Hematopoietic multipotent progenitor cell treated with erythropoietin and hydrocortisone succinate and interleukin-3 and kit ligand, for 6 days (in vitro differentiated cells): ENCODE results near the gene CADPS2.

Experiments used
- DNase-seq: peaks from one replicate; pipeline ENCODE4 v3.0.0-alpha.2; 2015

CADPS2 gene

DNA sequence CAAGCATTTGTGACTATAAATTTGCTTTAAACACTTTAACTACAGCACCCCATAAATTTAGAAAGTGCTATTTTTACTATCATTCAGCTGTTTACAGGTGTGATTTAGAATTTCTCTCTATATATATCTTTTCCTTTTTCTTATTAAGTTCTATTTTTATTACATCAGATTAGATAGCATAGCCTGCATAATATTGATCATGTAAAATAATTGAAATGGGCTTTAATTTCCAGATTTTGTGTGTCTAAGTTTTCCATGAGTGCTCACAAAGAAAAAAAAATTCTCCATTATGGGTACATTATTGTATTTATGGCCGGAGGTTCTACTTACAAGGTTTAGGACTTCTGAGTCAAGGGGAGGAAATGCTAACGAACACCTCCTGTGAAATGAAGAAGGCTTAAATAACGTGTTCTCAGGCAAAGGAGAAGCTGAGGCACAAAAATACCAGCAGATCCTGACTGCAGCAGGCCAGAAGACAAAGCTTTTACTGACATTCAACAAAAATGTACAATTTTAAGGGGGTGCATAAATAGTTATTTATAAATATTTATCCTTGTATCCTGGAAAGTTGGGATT, 301.5 kb downstream of the CADPS2 start:
- DNase-seq: no peak

DNA sequence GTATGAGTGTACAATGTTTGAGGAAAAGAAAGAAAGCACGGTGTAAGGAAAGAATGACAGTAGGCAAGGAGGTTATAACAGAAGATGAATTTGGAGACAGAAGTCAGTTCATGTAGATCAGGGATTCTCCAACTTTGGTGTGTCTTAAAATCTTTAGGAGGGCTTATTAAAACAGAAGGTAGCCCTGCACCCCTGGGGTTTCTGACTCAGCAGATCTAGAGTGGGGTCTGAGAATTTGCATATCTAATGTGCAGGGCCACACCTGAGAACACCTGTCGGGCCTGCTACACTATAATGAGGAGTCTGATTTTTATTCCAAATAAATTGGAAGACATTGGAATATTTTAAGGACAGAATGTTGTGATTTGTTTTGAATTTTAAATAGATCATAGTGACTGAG, 307.9 kb downstream of the CADPS2 start:
- no peak for DNase-seq

DNA sequence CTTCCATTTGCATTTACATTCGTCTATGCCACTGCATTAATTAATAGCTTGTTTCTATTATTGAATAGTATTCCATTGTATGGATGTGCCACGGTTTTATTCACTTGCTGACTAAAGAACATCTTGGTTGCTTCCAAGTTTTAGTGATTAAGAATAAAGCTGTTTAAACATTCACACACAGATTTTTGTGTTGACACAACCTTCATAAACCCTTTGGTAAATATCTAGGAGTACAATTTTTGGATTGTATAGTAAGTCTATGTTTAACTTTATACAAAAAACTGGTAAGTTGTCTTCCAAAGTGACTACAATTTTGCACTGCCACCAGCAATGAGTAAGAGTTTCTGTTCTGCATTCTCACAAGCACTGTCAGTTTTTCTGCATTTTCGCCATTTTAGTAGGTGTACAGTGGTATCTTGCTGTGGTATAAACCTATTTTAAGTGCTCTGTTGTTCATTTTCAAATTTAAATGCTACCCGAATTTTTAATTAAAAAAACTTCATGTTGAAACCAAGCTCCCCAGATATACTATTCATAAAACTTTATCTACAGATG, 308.7 kb downstream of the CADPS2 start:
- no peak for DNase-seq

DNA sequence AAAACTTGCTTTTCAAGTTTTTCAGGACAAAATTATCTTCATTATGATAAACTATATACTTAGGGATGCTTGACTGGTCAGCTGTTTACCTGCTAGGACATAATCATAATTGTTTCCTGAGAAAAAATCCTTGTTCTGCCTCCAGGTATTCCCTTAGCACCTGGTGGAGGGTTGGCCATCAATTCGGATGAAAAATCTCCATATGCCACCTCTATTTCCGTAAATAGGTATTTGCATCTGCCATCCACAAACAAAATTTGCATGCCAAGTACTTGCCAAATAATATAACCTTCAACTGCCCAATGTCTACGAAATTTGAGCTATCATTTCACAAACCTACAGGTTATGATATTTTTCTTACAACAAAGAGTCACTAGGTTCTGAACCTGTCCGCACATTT, 313.6 kb downstream of the CADPS2 start:
- DNase-seq: no peak

DNA sequence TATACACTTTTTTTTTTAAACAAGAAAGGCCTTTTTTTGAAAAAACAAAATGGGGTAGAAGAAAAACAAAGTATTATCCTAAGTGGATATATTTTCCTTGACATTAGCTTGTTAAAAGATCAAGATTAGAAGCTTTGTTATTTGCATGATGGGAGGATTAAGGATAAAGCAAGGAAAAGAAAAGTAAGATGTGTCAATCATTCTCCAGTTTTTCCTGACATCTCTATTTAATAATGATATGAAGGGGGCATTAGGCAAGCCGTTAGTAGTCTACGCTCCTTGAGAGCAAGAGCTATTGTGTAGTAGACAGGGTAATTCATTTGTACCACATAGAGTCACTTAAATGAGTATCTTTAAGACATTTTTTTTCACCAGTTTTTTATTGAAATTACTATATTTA, 324.9 kb downstream of the CADPS2 start:
- DNase-seq: no peak

DNA sequence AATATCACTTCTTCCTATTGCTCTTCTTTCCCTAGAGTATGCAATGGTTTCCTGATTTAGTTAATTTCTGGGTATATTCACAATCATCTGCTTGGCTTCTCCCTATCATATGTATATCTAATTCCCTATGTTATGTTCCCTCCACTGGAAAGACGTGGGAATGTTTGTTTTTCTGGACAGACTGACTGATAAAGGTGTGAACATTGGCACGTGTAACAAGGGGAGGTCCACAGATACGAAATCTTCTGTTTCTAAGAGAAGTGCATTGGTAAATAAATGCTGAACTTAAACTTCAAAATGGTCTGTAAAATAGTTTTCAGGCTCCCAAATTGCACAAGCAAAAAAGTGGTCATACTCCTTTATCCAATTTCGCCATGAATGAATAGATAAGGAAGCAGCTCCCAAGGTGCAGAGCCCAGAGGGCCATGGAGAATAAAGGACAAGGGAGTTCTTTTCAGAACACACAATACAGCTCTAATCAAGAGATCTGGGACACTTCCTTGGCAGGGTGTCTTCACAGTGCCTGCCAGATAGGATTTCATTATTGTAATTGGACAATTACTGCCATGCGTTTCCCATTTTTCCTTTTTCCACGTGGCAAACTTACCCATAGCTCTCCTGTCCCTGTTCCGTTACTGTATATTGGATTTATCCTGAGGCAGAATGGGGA, 329.3 kb downstream of the CADPS2 start:
- no peak for DNase-seq

DNA sequence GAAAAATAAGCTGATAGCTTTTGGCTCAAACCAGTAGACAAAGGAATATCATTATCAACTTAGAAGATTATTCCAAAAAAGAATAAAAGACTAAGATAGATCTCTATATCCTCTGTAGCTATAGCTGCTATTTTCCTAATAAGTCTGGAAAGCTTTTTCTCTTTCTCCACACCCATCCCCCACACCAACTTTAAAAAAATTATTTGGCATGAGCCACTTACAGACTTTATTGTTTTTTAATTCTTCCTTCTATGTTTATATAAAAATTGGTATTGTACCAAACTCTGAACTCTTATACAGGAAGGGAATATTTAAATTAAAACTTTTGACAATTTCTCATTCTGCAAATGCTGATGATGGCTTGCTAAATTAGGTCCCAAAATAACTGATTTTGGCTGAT, 330.0 kb downstream of the CADPS2 start:
- no peak for DNase-seq

DNA sequence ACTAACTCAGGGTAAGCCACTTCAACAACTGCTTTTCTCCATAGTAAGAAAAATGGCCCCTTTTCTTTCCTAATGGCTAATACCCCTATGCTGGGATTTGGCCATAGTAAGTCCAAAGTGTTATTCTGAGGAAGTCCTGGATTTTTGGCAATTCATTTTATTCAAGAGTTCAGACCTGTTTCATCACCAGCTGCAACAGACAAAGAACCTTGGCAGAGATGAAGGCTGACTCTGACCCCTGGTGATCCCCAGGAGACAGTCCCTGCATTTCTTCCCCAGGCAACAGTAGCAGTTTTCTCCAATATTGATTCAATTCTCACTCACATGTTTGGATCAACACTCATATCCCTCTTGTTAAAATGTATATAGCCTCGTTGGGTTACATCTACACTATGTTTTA, 332.5 kb downstream of the CADPS2 start:
- DNase-seq: no peak

DNA sequence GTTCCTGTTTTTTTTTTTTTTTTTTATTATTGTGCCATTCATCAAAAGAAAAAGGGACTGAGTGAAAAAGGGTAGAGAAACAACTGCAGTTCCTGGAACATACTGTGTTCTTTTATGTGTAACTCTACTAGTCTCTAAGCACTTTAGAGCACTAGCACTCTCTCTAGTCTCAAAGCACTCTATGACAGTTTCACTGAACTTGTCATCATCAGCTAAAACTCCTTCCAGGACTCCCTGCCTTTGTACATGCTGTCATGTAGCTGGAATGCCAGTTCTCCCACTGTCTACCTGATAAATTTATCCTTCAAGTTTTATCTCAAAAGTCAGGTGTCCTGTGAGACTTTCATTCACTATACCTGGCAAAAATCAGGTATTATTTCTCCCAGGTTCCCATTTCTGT, 333.5 kb downstream of the CADPS2 start:
- DNase-seq: no peak

DNA sequence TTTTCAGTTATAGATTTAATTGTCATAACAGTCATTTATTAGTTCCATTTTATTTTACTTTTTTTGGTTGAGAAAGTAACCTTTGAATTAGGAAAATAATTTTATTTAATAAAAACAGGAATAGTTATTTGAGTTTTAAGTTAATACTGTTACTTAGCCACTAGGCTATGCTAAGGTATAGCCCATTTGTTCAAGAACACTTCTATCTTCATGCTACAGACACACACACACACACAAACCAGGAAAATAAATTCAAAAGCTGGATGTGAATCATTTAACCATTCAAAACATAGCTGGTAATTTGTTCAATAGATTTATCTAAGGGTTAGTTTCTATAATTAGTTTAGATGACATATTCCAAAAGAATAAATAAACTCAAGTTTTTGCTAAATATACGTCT, 335.7 kb downstream of the CADPS2 start:
- no peak for DNase-seq

DNA sequence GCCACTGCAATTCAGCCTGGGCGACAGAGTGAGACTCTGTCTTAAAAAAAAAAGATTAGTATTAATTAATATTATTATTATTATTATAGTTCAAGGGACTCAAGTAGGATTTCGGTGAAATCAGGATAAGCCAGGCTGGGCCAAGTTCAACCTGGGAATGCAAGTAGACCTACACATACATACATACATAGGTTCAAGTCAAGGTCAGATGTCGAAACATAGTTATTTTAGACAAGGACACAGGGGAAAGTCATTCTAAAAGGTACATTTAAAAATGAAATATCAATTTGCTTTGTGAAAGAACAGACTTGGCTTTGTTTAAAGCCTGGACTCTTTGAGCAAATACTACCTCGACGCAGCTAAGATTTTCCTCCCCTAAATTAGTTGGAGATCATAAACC, 336.7 kb downstream of the CADPS2 start:
- no peak for DNase-seq

DNA sequence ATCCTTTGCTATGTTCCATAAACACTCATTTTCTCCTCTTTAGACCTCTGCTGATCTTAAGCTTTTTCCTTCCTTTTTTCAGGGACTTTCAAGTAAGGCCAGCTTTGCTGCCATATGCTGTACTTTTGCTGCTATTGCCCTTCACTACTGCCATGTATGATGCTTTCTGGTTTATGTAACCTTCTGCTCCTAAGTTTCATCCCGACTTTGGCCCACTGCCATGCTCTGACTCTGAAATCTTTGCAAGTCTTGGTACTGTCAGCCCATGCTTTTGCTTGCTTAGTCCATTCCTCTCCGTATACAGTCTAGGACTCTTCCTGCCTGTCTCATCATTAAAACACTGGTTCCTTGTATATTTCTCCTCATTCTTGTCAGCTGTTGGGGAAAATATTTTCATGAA, 339.8 kb downstream of the CADPS2 start:
- no peak for DNase-seq

DNA sequence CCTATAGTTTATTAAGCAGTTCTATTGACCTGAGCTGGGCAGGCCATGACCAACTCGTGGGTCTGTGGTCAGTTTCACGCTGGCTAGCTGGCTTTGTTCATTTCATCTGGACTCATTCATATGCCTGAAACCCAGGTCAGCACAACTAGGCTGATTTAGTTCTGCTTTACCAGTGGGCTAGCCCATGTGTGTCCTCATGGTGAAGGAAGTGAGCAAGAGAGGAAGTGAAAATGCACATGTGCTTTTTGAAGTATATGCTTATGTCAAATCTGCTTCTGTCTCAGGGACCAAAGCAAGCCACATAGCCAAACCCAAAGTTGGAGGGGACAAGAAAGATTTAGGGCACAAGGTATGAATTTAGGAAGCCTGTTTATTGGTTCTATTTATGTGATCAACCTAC, 341.8 kb downstream of the CADPS2 start:
- no peak for DNase-seq

DNA sequence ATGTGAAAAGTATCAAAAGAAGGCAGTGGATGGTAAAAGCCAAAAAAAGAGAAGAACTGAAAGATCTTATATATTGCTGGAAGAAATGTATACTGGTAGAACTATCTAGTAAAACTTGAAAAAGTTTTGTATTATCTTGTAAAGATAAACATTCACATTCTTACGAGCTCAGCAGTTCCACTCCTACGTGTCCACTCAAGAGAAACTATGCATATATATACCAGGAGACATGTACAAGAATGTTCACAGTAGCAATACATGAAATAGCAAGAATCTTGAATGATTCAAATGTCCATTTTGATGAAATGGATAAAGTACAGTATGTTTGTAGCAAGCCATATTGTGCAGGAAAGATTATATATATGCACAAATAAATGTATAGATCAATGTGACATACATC, 342.4 kb downstream of the CADPS2 start:
- DNase-seq: no peak

DNA sequence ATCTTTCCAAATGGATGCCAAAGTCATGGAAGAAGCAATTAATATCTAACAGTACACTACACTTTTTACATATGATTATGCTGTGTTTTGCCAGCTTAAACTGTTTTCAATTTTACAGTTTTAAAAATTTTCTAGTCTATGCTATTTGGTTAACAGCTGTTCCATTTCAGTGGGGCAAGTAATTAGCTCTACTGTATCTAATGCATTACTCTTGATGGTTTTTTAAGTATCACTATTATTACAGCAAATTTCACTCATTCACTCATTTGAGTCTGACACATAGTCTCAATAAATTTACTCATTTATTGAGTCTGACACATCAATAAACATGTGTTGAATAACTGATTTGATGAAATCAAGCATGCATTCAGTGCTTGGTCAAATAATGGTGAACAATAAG, 343.1 kb downstream of the CADPS2 start:
- DNase-seq: no peak

DNA sequence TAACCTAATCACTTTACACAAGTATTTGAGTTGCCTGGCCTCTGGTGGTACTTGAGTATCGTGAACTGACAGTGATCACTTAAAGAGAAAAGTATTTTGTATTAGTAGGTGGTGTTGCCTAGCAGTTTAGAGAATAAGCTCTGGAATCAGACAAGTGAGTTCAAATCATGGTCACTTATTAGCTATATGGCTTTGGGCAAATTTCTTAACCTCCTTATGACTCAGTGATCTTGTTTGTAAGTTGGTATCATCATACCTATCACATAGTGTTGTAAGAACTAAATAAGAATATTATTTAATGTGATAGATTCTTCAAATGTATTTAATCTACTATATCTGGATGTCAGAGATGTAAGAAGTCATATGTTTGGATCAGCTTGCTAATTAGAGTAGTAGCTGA, 351.2 kb downstream of the CADPS2 start:
- DNase-seq: no peak

DNA sequence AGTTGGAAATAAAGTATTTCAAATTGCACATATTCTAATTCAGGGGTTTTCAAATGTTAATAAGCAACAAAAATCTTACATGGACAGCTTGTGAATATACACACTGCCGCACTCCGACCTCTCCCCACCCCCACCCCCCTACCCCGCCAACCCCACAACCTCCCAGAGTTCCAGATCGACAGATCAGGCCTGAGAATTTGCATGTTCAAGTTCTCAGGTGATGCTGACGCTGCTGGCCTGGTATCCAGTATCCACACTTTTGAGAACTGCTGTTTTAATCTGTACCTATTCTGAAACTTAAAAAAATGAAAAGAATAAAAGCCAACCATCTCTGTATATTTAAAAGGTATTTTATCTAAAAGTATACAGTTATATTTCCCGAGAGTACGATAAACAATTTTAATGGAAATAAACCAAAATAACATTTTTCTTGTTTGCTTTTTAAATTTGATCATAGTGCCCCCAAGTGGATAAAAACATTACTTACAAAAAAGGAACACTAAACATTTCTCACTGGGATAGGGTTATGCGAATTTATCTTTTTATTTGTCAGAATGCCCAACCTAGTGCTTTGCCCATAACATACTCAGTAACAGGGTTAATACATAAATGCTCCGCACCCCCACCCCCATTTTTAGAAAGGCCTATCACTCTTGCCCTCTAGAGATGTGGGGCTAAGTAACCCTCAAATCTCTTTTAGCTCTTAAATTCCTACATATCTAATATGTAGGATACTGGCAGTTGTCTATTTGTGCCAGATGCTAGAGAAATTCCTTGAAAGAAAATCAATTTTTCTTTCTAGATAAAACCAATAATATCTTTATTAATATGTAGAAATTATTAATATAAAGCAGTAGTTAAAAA, 353.6 kb downstream of the CADPS2 start:
- peak; percentile 16 for DNase-seq

DNA sequence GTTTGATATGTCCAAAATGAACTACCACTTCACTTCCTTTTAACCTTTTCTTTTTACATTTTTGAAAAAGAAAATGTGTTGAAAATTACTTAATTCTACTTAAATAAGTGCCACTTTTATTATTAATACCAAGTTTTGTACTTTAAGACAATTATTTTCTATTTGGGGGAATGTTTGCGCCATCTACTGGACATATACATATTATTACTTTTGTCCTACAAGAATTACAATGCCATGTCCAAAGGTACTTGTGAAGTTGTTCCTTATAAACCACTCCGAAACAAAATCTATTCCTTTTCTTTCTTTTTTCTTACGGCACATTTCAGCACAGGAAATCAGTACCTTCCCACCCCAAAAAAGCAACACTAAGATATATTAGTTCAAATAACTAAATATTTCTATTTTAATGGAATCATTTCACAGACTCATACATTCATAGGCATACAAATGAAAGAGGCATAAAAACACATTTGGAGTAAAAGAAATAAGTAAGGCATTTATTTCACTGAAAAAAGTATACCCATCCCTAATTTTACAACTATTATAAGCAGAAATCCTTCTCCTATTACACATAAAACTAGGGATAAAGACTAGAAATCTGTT, 357.3 kb downstream of the CADPS2 start:
- peak; percentile 69 for DNase-seq

DNA sequence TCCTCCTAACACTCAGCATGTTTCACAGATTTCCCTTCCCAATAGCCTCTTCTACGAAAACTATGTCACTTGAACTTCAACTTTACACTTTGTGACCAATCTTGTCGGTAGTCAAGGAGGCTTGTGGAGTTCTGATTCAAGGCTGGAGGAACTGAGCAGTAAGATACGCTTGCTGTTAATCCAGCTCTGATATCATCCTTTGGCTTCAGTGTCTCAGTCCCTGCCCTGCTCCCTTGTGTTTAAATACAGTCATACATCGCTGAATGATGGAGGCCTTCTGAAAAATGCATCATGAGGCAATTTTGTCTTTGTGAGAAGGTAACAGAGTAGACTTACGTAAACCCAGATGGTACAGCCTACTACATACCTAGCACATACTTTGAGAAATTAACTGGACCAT, 360.9 kb downstream of the CADPS2 start:
- DNase-seq: no peak

DNA sequence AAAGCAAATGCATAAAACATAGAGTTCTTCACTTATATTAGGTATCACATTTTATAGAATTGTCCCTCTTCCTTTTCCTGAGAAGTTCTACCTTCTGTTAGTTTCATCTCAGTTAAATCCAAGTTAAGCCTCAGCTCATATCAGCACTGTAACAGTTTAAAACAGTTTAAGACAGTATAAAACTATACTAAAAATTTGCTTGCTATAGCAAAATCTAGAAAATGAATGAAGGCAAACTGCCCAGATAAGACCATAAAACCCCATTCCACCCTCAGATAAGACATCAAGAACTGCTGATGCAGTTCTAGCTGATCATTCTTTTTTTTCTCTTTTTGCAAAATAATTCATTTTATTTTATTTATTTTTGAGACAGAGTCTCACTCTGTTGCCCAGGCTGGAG, 364.5 kb downstream of the CADPS2 start:
- DNase-seq: no peak

DNA sequence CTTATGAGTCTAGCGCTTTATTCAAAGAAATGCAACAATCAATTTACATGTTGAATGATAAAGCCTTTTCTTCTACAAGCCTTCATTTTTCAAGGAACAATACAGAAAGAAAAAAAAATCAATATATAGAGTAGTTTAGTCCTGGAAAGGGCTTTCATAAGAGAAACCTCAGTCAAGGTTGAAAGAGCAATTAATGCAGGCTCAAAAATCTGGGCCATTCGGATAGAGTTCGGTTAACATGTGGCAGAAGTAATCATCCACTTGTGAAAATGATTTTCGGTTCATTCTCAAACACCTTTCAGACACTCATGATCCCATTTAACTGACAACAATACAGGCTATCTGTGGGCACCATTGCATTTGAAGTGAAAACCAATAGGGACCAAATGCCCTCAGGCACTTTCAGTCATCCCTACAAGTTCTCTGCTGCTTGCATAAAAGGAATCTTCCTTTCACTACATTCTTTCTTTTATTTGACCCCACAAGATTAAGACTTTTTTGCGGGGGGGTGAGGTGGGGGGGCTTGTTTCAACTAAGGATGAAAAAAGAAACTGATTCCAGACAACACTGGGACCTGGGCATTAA, 365.2 kb downstream of the CADPS2 start:
- DNase-seq: no peak

DNA sequence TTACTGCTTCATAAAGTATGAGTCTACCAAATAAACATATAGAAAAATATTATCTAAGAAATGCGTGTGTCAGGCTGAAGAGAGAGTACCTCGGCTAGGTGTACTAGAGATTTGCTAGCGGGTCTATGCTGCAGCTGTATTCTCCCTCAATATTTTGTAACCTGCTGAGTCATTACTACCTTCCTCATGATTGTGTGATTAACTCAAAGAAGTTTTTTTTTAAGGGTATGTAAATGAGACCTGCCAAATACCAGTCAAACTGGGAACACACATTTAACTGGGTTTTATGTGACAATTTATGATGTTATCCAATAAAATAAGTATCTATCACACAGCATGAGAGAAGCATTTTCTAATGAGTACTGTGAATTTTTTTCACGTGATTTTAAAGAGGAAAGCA, 367.8 kb downstream of the CADPS2 start:
- DNase-seq: no peak

DNA sequence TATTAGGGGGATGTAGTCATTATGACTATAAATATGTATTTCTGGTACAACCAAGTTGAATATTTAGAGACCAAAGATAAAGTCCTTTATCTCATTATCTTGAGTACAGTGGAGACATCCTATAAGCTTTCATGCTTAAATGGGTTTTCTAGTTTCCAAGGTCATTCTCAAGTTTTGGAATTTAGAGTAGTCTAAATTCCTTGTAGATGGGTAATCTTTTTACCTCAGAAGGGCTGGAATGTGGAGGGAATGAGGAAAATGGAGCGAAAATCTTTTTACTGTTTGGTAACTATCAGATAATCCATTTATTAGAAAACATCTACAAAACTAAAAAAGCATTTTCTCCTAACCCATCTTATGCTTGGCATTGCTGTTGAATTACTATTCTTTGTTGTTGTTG, 368.7 kb downstream of the CADPS2 start:
- no peak for DNase-seq
